Inflammatory macrophage (primary cell): ENCODE data around the gene FBXO21.
"Not testable (repeated sequence)": the region's sequence is repeated elsewhere in the genome, so short reads cannot be mapped to it uniquely, and the experiment has no call there.

Experiments used
- DNase-seq, 2 donors: peaks; one replicate each; pipeline ENCODE4 v3.0.0-alpha.2; 2020 to 2022

Gene FBXO21

GRCh38 chr12:117134721-117135120 is 55.5 kb downstream of the FBXO21 start:
- DNase-seq, result no peak

DNA sequence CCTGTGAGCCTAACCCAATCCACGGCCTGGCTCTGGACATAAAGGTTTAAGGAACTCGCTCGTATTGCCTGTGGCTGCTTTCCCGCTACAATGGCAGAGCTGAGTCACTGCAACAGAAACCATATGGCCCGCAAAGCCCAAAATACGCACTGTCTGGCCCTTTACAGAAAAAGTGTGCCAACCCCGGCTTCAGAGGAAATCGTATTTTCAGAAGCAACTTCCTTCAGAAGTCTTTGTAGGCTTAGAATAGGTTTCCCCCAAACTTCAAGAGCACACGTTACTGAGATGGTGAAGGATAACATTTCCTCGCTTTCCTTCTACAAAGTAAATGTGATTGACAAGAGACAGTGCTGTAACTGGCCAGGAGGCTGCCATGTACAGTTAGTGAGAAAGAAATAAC is 56.2 kb downstream of the FBXO21 start:
- DNase-seq, result peak; percentile 61 to 68

DNA sequence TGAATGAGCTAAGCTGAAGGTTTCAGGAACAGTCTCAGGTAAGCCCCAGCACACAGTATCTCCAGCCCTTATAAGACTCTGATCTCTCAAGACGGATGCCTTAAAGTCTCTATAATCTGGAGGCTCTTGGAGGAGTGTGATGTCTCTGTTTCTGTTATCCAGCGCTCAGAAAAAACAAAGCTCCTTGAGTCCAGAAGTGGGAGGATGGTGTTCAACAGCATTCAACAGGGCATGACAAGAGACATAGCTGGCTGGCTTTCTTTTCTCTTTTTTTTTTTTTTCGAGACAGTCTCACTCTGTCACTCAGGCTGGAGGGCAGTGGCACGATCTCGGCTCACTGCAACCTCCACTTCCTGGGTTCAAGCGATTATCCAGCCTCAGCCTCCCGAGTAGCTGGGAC is 59.5 kb downstream of the FBXO21 start:
- DNase-seq, result no peak

GRCh38 chr12:117129391-117129790 is 60.9 kb downstream of the FBXO21 start:
- no peak for DNase-seq

DNA sequence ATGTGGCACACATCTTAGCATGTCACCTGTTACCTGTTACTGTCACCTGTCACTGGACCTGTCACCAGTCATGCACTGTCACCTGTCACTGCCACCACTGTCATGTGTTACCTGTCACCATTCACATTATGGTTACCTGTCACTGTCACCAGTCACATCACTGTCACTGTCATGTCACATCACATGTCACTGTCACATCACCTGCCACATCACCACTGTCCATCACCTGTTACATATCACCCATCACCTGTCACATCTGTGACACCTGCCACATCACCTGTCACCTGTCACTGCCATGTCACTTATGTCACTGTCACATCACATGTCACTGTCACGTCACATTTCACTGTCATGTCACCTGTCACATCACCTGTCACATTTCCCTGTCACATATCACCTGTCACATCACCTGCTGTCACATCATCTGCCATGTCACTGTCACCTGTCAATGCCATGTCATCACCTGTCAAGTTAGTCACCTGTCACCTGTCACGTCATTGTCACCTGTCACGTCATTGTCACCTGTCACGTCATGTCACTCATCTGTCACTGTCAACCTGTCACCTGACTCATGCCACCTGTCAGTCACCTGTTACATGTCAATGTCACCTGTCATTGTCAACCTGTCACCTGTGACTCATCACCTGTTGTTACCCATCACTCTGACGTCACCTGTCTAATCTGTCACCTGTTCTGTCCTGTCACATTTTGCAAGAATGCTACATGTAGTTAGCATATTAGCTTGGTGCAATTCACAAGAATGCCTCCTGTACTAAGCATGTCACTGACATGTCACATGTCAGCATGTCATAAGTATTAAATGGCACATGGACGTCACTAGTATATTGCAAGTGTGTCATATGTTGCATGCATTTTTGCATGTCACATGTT is 62.1 kb downstream of the FBXO21 start:
- DNase-seq, result no peak

GRCh38 chr12:117126335-117126734 is 63.9 kb downstream of the FBXO21 start:
- DNase-seq, result no peak

- DNase-seq, result no peak
Measured at GRCh38 chr12:117125767-117126166, 64.5 kb downstream of the FBXO21 start.

- no peak for DNase-seq
Measured at GRCh38 chr12:117125272-117125613, 65.0 kb downstream of the FBXO21 start.

DNA sequence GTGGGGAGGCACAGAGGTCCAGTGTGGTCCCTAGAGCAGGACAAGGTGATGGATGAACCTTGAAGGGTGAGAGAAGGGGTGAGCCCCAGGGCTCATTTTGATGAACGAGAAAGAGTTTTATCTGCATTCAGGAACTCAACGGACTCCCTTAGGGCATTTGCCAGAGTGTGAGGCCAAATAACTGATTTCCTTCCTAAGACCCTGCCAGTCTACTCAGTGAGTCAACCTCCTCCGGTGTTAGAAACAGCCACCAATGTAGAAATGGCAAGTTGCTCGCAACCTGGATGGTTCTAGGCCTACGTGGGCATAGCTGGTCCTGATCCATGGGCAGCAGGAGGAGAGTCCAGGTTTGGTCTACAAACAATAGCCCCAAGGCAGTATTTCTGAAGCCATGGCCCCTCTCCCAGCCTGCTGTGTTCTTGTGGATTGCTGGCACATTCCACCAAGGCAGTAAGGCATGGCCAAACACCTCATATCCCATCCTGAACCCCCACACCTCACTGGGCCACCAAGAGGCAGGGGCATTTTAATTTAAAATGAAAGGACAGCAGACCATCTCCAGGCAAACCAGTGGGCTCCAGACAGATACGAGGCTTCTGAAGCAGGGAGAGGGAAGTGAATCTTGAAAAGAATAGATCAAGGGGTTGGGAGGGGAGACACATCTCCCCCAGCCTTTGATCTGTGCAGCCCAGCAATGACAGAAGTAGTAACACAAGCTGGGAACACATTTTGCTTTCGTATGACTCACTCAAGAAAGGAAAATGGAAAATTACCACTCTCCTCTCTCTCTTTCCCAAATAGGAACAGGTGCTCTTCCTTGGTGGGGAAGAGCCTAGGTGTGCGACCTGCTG is 65.6 kb downstream of the FBXO21 start:
- DNase-seq, result no peak

DNA sequence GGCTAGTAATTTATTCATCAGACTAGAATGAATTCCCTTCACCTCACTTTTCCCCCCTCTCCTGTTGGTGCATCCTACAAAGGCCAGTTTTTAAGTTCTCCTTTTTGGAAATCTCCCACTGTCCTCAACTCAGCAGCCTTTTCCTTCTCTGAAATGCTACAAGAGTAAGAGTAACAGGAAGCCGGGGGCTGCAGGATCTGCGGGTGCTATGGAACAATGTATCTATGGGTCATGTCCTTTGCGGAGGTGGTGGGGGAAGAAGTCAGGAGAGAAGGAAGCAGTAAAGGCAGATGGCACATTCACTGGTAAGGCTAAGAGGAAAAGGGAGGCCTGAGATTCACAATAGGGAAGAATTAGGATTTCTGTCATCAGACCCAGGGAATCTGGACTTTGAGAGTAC is 68.8 kb downstream of the FBXO21 start:
- peak; percentile 77 to 88 for DNase-seq

DNA sequence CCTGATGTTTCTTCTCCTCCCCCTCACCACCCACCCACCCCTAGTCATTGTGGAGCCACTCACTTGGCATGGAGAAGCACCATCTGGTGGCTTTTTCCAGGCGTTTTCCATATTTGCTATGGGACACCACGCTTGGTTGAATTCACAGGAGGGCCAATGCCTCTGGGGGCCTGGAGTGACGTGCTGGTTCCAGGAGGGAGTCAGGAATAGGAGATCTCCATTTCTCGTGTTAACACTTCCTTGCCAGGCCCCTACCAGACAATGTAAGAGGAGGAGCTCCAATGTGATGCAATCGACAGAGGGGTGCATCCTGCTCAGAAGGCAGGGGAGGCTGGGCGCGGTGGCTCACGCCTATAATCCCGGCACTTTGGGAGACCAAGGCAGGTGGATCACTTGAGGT is 69.5 kb downstream of the FBXO21 start:
- no peak for DNase-seq

DNA sequence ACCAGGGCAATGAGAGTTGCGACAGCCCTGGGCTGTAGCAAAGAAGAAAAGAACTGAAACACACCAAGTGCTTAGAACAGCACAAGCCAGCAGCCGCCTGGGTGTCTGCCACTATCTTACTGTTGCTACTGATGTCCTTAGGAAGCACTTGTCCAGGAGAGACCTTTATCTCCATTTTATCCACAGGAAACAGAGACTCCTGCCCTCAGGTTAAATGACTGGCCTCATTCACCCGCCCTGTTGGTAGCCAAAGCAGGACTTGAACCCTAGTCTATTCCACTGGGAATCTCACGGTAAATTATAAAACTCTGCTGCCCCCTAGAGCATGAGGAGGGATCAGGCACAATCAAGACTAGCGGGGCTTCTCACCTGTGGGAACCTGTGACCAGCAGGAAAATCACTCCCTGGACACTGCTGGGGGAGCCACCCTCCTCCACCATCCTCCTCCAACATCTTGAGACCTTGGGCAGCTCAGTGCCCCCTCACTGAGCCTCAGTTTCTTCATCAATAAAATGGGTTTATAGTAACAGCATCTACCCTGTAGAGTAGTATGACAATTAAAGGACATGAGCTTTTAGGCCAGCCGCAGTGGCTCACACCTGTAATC is 70.6 kb downstream of the FBXO21 start:
- DNase-seq, result peak; percentile 15 to 34

GRCh38 chr12:117118838-117119591 is 71.3 kb downstream of the FBXO21 start:
- DNase-seq, result no peak

DNA sequence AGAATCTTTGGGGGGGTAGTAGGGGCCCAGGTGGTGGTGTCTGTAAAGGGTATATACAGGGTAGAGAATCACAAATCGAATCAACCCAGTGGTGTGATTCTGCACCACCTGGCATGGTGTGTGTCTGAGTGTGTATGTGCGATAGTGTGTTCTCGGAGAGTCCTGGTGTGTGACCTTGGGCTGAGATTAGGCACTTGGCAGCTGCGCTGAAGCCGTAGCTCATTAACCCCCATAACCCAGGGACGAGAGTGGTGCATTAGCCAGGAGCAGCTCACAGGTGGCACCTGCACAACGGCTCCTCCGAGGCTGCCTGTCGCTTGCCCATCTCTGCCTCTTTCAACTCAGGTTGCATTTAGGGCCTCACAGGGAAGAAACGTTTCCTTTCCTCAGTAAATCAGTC is 75.5 kb downstream of the FBXO21 start:
- DNase-seq, result no peak

DNA sequence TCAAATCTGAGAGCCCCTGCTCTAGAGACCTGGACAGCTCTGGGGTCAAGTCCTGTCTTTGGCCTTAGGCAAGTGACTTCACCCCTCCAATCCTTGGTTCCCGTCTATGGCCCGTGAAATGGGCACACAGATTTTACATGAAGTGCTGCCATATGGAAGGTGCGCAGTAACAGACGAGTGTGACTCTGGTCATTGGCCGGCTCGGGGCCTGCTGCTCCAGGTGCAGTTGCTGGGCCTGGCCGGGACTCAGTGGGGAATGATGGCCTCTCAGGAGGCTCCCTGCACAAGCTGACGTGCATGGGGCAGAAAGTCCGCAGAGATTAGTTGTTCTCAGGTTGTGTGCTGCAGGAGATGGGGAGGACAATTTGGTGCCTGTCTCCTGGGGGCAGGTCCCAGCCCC is 77.0 kb downstream of the FBXO21 start:
- no peak for DNase-seq

- DNase-seq, result peak in 1 of 2 donors; percentile 22
Measured at GRCh38 chr12:117111821-117112595, 78.3 kb downstream of the FBXO21 start.

DNA sequence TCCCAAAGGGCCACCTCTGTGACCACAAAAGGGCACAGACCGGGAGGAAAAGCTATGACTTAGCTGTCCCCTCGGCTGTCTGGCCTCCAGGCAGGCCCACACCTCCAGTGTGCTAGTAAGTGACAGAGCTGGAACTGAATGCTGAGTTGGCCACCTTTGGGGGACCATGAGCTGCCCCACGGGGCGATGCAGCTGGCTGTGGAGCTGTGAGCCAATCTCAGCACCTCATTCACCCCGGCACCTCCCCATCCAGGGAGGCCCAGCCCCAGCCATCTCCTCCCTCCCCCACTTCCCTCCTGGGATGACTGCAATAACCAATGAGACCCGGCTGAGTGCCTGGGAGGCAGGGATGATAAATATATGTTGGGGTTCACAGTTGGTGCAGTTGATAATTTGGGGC is 78.9 kb downstream of the FBXO21 start:
- DNase-seq, result no peak

DNA sequence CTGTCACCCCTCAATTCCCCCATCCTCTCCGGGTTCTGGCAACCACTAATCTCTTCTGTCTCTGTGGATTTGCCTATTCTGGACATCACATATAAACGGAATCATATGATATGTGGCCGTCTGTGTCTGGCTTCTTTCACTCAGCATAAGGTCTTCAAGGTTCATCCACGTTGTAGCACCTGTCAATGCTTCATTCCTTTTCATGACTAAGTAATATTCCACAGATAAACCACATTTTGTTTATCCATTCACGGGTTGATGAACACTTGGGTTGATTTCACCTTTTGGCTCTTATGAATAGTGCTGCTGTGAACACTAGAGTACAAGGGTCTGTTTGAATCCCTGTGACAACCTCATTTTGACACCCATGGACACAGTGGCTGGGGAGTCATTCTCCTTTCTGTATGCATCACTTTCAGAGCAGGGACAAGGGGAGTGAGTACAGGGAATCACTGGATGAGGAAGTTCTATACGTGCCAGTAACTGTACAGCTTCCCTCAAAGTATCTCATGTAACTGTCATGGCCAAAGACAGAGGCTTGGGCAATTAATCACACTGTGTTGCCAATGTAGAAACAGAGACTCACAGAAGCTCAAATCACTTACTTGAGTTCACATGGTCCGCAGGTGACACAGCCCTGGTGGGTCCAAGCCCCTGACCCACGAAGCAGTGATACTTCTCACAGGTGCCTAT is 80.2 kb downstream of the FBXO21 start:
- DNase-seq, result peak; percentile 49 to 66

- DNase-seq, result no peak
Measured at GRCh38 chr12:117105902-117106301, 84.4 kb downstream of the FBXO21 start.

DNA sequence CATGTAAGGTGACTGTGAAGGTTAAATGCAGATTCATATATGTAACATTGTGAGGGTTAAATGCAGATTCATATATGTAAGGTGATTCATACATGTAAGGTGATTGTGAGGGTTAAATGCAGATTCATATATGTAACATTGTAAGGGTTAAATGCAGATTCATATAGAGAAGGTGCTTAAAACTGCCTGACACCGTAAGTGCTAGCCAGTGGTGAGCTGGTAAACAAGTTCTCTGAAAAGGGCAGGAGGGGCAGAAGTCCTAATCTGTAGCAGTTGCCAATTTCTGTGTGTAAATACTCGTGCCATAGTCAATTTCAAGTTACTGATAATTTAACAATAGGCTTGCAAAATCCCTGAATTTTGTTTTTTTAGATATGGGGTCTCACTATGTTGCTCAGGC is 86.3 kb downstream of the FBXO21 start:
- not testable (repeated sequence) for DNase-seq

DNA sequence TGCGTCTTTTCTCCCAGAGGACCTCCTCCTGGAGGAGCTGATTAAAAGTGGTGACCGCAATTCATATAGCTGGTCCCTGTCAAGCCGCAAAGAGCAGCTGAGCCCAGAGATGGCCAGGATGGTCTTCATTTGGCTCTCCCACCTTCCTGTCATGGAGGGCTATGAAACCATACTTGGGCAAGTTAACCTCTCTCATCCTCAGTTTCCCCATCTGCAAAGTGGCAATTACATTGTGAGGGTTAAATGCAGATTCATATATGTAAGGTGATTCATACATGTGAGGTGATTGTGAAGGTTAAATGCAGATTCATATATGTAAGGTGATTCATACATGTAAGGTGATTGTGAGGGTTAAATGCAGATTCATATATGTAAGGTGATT is 87.5 kb downstream of the FBXO21 start:
- DNase-seq, result no peak
